Erythroblast (primary cell): Measurements from ENCODE around the gene ANKRD18B.
"Not testable (repeated sequence)": the region's sequence is repeated elsewhere in the genome, so short reads cannot be mapped to it uniquely, and the experiment has no call there.

Experiments
- DNase-seq, 2 experiments: peaks; one replicate each; lab custom pipeline; 2025; lab: John Stamatoyannopoulos, UW
- GATA1 ChIP-seq: IDR thresholded peaks from 2 replicates; pipeline ENCODE4 v1.6.1; 2011; ENCODE audit warnings: low read depth, mild to moderate bottlenecking, control low read depth, low read length, moderate library complexity
- POLR2A ChIP-seq: IDR thresholded peaks from 2 replicates; pipeline ENCODE4 v1.6.1; 2011; ENCODE audit warnings: mild to moderate bottlenecking, low read length

Gene ANKRD18B

GRCh38 chr9:33523397-33524305 lies at the start of gene ANKRD18B:
Gene ANKRD18B, plus strand, starts transcription at chr9:33524251. Its CDS starts 239 bp downstream, at chr9:33524490.
- TF ChIP-seq POLR2A: peak; percentile 76
- peak; percentile 90 to 92 for DNase-seq

GRCh38 chr9:33475357-33475756 lies 48.7 kb upstream of the ANKRD18B start:
- DNase-seq: no peak
- TF ChIP-seq POLR2A: no peak
- no peak for TF ChIP-seq GATA1

- DNase-seq: no peak
- no peak for TF ChIP-seq POLR2A
- TF ChIP-seq GATA1: no peak
These were observed 47.5 kb upstream of the ANKRD18B start for GRCh38 chr9:33476503-33476902.

GRCh38 chr9:33480106-33480505 lies 43.9 kb upstream of the ANKRD18B start:
- no peak for TF ChIP-seq GATA1
- no peak for TF ChIP-seq POLR2A
- DNase-seq: no peak

GRCh38 chr9:33480976-33481375 lies 43.1 kb upstream of the ANKRD18B start:
- DNase-seq: no peak
- TF ChIP-seq GATA1 (no peak), POLR2A (no peak)

GRCh38 chr9:33485312-33485711 lies 38.7 kb upstream of the ANKRD18B start:
- DNase-seq: not testable (repeated sequence)

GRCh38 chr9:33489066-33489465 lies 35.0 kb upstream of the ANKRD18B start:
- TF ChIP-seq POLR2A (no peak), GATA1 (no peak)
- no peak for DNase-seq

- DNase-seq: peak; percentile 45 to 59
These were observed 30.2 kb upstream of the ANKRD18B start for GRCh38 chr9:33493819-33494218.

GRCh38 chr9:33498387-33498786 lies 25.7 kb upstream of the ANKRD18B start:
- TF ChIP-seq POLR2A: no peak
- no peak for TF ChIP-seq GATA1
- peak; percentile 19 to 42 for DNase-seq

GRCh38 chr9:33506626-33507370 lies 17.3 kb upstream of the ANKRD18B start:
- peak; percentile 55 to 78 for DNase-seq

GRCh38 chr9:33510262-33511183 lies 13.5 kb upstream of the ANKRD18B start:
- DNase-seq: peak; percentile 85 to 88
- no peak for TF ChIP-seq GATA1
- peak; percentile 84 for TF ChIP-seq POLR2A

More at GRCh38 chr9:33506626-33507370, 17.3 kb upstream of the ANKRD18B start:
- TF ChIP-seq GATA1: no peak
- no peak for TF ChIP-seq POLR2A

- not testable (repeated sequence) for DNase-seq
These were observed 12.9 kb upstream of the ANKRD18B start for GRCh38 chr9:33511184-33511517.

GRCh38 chr9:33512535-33512934 lies 11.5 kb upstream of the ANKRD18B start:
- DNase-seq: not testable (repeated sequence)

- not testable (repeated sequence) for DNase-seq
These were observed 8.6 kb upstream of the ANKRD18B start for GRCh38 chr9:33515342-33515995.

- not testable (repeated sequence) for DNase-seq
These were observed 7.7 kb upstream of the ANKRD18B start for GRCh38 chr9:33516397-33516796.
